Myometrial cell (primary cell): Measurements from ENCODE around the gene IL1RAPL1. TPM values are rescaled to one million over a fixed set of nuclear protein-coding genes. Genes with fewer than 3 reads are reported as not detected.

Experiments used
- total RNA-seq: library from RNA; depleted of rRNA; stranded (reverse); fragments of >200 nt; gene quantifications from 2 replicates; pipeline ENCODE4 v1.2.3, GENCODE V29; 2015

Gene IL1RAPL1
- 0.58 and 1.4 TPM in 2 replicates for total RNA-seq

DNA sequence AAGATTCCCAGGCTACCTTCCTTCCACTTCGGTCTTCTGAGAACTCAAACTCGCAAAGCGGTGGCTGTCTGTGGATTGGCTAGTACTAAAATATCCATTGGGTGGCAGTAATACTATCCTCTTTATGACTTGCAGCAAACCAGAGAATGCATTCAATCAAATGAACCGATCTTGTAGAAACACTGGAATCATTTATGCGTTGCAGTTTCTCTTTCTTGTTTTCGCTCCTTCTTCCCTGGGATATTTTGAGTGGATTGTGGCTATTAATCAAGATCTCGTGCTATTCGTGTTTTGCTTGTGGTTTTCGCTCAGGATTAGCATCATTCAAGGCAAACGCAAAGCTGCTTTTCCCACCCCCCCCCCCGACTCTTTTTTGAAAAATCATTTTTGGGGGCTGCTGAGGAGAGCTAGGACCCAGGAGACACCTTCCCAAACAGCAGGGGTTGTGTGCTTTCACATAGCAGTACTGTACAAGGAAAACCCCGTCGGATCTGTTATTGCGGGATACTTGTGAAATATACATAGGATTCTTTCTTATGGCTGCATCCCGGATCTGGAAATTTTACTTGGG lies at the start of gene IL1RAPL1:
IL1RAPL1 (plus strand) TSS at position 466 of the 571 bp plus-strand sequence.

